ENCODE results near the gene GADD45G.

The GADD45G gene

GRCh38 chr9:89579741-89580385 lies 24.9 kb upstream of the GADD45G start:
- no peak for DNase-seq (ENCODE audit: low read depth)
- no peak overlapping the region for H3K4me3 ChIP-seq (replicated peaks; ENCODE audit: low read depth, low read length)
- TF ChIP-seq, protein P1, sequence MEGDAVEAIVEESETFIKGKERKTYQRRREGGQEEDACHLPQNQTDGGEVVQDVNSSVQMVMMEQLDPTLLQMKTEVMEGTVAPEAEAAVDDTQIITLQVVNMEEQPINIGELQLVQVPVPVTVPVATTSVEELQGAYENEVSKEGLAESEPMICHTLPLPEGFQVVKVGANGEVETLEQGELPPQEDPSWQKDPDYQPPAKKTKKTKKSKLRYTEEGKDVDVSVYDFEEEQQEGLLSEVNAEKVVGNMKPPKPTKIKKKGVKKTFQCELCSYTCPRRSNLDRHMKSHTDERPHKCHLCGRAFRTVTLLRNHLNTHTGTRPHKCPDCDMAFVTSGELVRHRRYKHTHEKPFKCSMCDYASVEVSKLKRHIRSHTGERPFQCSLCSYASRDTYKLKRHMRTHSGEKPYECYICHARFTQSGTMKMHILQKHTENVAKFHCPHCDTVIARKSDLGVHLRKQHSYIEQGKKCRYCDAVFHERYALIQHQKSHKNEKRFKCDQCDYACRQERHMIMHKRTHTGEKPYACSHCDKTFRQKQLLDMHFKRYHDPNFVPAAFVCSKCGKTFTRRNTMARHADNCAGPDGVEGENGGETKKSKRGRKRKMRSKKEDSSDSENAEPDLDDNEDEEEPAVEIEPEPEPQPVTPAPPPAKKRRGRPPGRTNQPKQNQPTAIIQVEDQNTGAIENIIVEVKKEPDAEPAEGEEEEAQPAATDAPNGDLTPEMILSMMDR (IDR thresholded peaks at IDR 0.05; ENCODE audit: low read length, missing control alignments): no peak

DNA sequence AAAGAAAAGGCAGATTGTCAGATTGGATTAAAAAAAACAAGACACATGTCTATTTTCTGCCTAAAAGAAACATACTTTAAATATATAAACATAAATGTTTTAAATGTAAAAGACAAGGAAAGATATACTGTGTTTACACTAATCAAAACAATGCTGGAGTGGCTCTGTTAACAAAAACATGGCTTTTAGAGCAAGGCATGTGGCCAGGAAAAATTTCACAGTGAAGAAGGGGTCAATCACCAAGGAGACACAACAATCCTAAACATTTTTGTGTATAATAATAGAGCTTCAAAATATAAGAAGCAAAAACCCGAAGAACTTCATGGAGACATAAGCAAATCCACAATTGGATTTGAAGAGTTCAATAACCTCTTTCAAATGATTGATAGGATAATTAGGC lies 18.5 kb upstream of the GADD45G start:
- no peak for DNase-seq (ENCODE audit: low read depth)
- TF ChIP-seq, protein P1 (IDR thresholded peaks at IDR 0.05; ENCODE audit: low read length, missing control alignments): no peak
- no peak overlapping the region for H3K4me3 ChIP-seq (replicated peaks; ENCODE audit: low read depth, low read length)

DNA sequence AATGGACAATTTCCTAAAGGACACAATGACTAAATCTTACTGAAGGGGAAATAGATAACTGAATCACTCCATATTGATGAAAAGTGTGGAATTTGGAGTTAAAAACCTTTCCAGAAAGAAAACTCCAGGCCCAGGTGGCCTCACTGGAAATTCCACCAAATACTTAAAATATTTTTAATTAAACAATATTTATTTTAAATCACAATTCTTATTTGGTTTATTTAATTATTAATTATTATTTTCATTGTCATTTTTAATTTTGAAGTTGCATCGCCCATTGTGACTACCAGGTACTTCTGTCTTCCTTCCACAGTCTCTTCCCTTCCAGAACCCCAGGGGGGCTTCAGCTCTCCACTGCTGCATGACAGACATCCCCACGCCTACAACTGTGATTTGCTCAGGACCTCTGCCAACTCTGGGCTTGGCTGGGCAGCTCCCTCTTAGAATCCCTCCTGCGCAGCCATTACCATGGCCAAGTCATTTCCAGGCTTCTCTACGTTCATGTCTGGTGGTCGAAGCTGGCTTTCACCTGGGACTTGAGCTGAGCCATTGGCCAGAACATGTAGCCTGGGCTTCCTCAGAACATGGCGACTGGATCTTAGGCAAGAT lies 16.4 kb upstream of the GADD45G start:
- TF ChIP-seq, protein P1 (IDR thresholded peaks at IDR 0.05; ENCODE audit: low read length, missing control alignments): no peak
- H3K4me3 ChIP-seq (replicated peaks; ENCODE audit: low read depth, low read length): no peak overlapping the region
- no peak for DNase-seq (ENCODE audit: low read depth)

DNA sequence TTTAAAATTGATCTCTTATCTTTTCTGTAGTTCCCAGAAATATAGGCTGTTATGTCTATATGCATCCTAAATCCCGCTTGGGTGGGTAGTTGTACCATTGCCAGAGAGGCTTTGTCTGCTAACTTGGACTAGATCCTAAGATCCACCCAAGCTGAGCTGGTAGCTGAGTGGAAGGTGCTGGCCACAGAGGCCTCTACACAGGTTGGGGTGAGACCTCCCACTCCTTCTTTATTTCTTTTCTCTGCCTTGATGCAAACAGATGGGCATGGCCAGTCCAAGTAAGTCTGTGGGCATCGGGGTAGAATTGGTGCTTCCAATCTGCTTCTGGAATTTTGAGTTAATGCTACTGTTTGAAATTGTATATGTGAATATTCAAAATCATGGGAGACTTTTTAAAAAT lies 14.4 kb upstream of the GADD45G start:
- DNase-seq (ENCODE audit: low read depth): no peak
- H3K4me3 ChIP-seq (replicated peaks; ENCODE audit: low read depth, low read length): no peak overlapping the region
- TF ChIP-seq, protein P1 (IDR thresholded peaks at IDR 0.05; ENCODE audit: low read length, missing control alignments): no peak

GRCh38 chr9:89591274-89592212 lies 13.3 kb upstream of the GADD45G start:
- no peak for DNase-seq (ENCODE audit: low read depth)
- TF ChIP-seq, protein P1 (IDR thresholded peaks at IDR 0.05; ENCODE audit: low read length, missing control alignments): no peak
- no peak overlapping the region for H3K4me3 ChIP-seq (replicated peaks; ENCODE audit: low read depth, low read length)

GRCh38 chr9:89592213-89592815 lies 12.5 kb upstream of the GADD45G start:
- DNase-seq (ENCODE audit: low read depth): no peak
- TF ChIP-seq, protein P1 (IDR thresholded peaks at IDR 0.05; ENCODE audit: low read length, missing control alignments): no peak
- H3K4me3 ChIP-seq (replicated peaks; ENCODE audit: low read depth, low read length): no peak overlapping the region

All from fibroblast of pulmonary artery (primary cell).